Neural cell (in vitro differentiated cells): ENCODE results near the gene CLIP3. TPM values are rescaled to one million over a fixed set of nuclear protein-coding genes. Genes with fewer than 3 reads are reported as not detected.

Experiments used
- H2AFZ ChIP-seq: fragments of 200-600, 300-800 bp; sonication (generic), shearing (Covaris generic); 2 replicates; pipeline ENCODE4 v1.6.0; 2014; ENCODE audit warnings: low read depth, mild to moderate bottlenecking, antibody characterized with exemption, low read length, moderate library complexity
- H3F3A ChIP-seq: fragments of 200-600 bp; shearing (Covaris generic); 2 replicates; pipeline ENCODE4 v1.6.1; 2016; ENCODE audit warnings: mild to moderate bottlenecking, moderate library complexity, mixed read lengths, antibody characterized with exemption, low read length; ENCODE audit not compliant: insufficient read depth, poor library complexity, severe bottlenecking
- H3K27ac ChIP-seq: fragments of 200-600, 300-800 bp; sonication (generic), shearing (Covaris generic); 2 replicates; pipeline ENCODE4 v1.5.1; 2014; ENCODE audit warnings: mild to moderate bottlenecking, low read length, moderate library complexity
- H3K27me3 ChIP-seq: fragments of 300-800, 200-600 bp; sonication (generic), shearing (Covaris generic); 2 replicates; pipeline ENCODE4 v1.6.0; 2014; ENCODE audit warnings: mild to moderate bottlenecking, low read depth, low read length, moderate library complexity; ENCODE audit not compliant: insufficient read depth
- H3K36me3 ChIP-seq: fragments of 300-800, 200-600 bp; sonication (generic), shearing (Covaris generic); 2 replicates; pipeline ENCODE4 v1.5.1; 2014; ENCODE audit warnings: mild to moderate bottlenecking, antibody characterized with exemption, low read length, moderate library complexity; ENCODE audit not compliant: insufficient read depth
- H3K4me2 ChIP-seq: fragments of 300-800, 200-600 bp; sonication (generic), shearing (Covaris generic); 2 replicates; pipeline ENCODE4 v1.6.0; 2014; ENCODE audit warnings: mild to moderate bottlenecking, low read length
- H3K4me3 ChIP-seq: fragments of 300-800, 200-600 bp; sonication (generic), shearing (Covaris generic); 2 replicates; pipeline ENCODE4 v1.5.1; 2014; ENCODE audit warnings: mild to moderate bottlenecking, low read length, moderate library complexity
- H3K79me2 ChIP-seq: fragments of 200-600 bp; shearing (Covaris generic); replicated peaks from 2 replicates; pipeline ENCODE4 v1.6.0; 2014; ENCODE audit warnings: mild to moderate bottlenecking, low read length, moderate library complexity; ENCODE audit not compliant: insufficient read depth
- H3K9ac ChIP-seq: fragments of 300-800, 200-600 bp; sonication (generic), shearing (Covaris generic); 2 replicates; pipeline ENCODE4 v1.6.1; 2016; ENCODE audit warnings: mild to moderate bottlenecking, low read length, mixed read lengths
- H3K9me2 ChIP-seq: fragments of 200-600 bp; shearing (Covaris generic); 2 replicates; pipeline ENCODE4 v1.6.1; 2016; ENCODE audit warnings: mild to moderate bottlenecking, low read length, mixed read lengths; ENCODE audit not compliant: insufficient read depth
- H3K9me3 ChIP-seq: fragments of 200-600, 300-800 bp; sonication (generic), shearing (Covaris generic); 2 replicates; pipeline ENCODE4 v1.6.1; 2016; ENCODE audit warnings: mild to moderate bottlenecking, mixed run types, low read length, moderate library complexity, mixed read lengths
- H4K20me1 ChIP-seq: fragments of 200-600 bp; shearing (Covaris generic); 2 replicates; pipeline ENCODE4 v1.6.1; 2016; ENCODE audit warnings: mild to moderate bottlenecking, mixed run types; ENCODE audit not compliant: insufficient read depth
- EP300 ChIP-seq: fragments of 450-650 bp; conservative IDR thresholded peaks from 2 replicates; pipeline ENCODE4 v1.6.1; 2014; ENCODE audit warnings: antibody characterized with exemption, mild to moderate bottlenecking, moderate library complexity; ENCODE audit not compliant: poor library complexity, severe bottlenecking
- EZH2 ChIP-seq: fragments of 200-600, 300-800 bp; shearing (Covaris generic), sonication (generic); IDR thresholded peaks from 2 replicates; pipeline ENCODE4 v1.6.1; 2014; ENCODE audit warnings: antibody characterized with exemption, low read length, borderline replicate concordance, mild to moderate bottlenecking; ENCODE audit not compliant: insufficient read depth, poor library complexity, severe bottlenecking
- MXI1 ChIP-seq: fragments of 450-650 bp; conservative IDR thresholded peaks from 2 replicates; pipeline ENCODE4 v1.6.1; 2014; ENCODE audit warnings: antibody characterized with exemption, mild to moderate bottlenecking; ENCODE audit not compliant: poor library complexity, severe bottlenecking
- POLR2AphosphoS5 ChIP-seq: IDR thresholded peaks from 2 replicates; pipeline ENCODE4 v1.6.1; 2012
- RAD21 ChIP-seq: fragments of 450-650 bp; conservative IDR thresholded peaks from 2 replicates; pipeline ENCODE4 v1.6.1; 2014; ENCODE audit warnings: antibody characterized with exemption, mild to moderate bottlenecking, moderate library complexity
- SMC3 ChIP-seq: fragments of 450-650 bp; conservative IDR thresholded peaks from 2 replicates; pipeline ENCODE4 v1.6.1; 2014; ENCODE audit warnings: antibody characterized with exemption, mild to moderate bottlenecking, moderate library complexity; ENCODE audit not compliant: poor library complexity
- TAF1 ChIP-seq: IDR thresholded peaks from 2 replicates; pipeline ENCODE4 v1.6.1; 2012; ENCODE audit warnings: low read depth
- polyA plus RNA-seq: library from polyadenylated mRNA; depleted of rRNA; stranded (reverse); fragments of >200 nt; gene quantifications from 2 replicates; pipeline ENCODE4 v1.2.3, GENCODE V29; 2014
- TF ChIP-seq, protein P1 (sequence below): fragments of 450-650 bp; IDR thresholded peaks from 2 replicates; pipeline ENCODE4 v1.5.1; 2014; ENCODE audit warnings: antibody characterized with exemption, mild to moderate bottlenecking, moderate library complexity; ENCODE audit not compliant: poor library complexity, severe bottlenecking
- TF ChIP-seq, protein P2 (sequence below): IDR thresholded peaks from 2 replicates; pipeline ENCODE4 v1.6.1; 2012; ENCODE audit warnings: borderline replicate concordance

CLIP3 gene
- polyA plus RNA-seq, 1 donor from 2014 or later: 5.6 TPM

- no peaks in the 10 kb centered on the region for H4K20me1 ChIP-seq
- H2AFZ ChIP-seq: no peak overlapping the region
- H3K4me2 ChIP-seq: no peak overlapping the region
- H3K9me2 ChIP-seq: no peaks in the 10 kb centered on the region
- no peaks in the 10 kb centered on the region for H3K9me3 ChIP-seq
- H3K27me3 ChIP-seq: no peaks in the 10 kb centered on the region
- H3K36me3 ChIP-seq: no peaks in the 10 kb centered on the region
- TF ChIP-seq, protein P1, sequence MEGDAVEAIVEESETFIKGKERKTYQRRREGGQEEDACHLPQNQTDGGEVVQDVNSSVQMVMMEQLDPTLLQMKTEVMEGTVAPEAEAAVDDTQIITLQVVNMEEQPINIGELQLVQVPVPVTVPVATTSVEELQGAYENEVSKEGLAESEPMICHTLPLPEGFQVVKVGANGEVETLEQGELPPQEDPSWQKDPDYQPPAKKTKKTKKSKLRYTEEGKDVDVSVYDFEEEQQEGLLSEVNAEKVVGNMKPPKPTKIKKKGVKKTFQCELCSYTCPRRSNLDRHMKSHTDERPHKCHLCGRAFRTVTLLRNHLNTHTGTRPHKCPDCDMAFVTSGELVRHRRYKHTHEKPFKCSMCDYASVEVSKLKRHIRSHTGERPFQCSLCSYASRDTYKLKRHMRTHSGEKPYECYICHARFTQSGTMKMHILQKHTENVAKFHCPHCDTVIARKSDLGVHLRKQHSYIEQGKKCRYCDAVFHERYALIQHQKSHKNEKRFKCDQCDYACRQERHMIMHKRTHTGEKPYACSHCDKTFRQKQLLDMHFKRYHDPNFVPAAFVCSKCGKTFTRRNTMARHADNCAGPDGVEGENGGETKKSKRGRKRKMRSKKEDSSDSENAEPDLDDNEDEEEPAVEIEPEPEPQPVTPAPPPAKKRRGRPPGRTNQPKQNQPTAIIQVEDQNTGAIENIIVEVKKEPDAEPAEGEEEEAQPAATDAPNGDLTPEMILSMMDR: no peak
- H3F3A ChIP-seq: no peaks in the 10 kb centered on the region
- no peak overlapping the region for H3K9ac ChIP-seq
- no peak overlapping the region for H3K27ac ChIP-seq
- H3K79me2 ChIP-seq: peaks cover 20% of the 10 kb centered on the region
- H3K4me3 ChIP-seq: no peak overlapping the region
Measured at GRCh38 chr19:36027696-36028095, 5.0 kb downstream of the CLIP3 start.

DNA sequence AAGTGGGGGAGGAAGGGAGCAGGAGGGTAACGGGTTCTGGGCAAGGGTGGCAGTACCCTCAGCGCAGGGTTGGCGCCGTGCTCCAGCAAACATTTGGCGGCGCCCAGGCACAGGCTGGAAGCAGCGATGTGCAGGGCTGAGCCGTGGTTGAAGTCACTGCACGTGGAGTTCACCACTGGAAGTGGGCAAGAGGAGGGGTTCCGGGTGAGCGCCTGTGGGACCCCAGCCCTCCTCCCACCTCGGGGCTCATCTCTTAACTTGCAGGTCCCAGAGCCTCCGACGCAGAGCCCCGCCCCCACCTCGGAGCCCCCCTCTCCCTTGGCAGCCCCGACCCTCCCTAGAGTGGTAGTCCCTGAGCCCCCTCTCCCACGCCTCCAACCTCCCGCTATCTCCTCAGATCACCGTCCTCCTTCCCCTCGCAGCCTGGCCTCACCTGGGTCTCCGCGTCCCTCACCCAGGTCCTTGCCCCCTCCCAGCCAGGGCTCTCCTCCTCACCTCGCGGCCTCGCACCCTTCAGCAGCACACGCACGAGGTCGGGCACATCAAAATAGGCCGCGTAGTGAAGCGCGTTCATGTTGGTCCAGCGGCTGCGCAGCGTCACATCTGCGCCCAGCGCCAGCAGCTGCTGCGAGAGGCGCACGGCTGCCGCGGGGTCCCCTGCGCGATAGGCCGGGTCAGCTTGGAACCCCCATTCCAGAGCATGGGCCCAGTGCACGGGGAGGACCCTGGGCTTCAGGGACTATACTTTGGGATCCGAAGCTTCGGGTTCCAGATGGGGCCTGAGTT is 6.4 kb downstream of the CLIP3 start:
- Histone ChIP-seq H3K79me2 (peaks cover 6% of the 10 kb centered on the region), H3K9ac (no peak overlapping the region), H3K4me2 (no peak overlapping the region), H3K27ac (no peak overlapping the region), H3K27me3 (no peaks in the 10 kb centered on the region), H3F3A (no peaks in the 10 kb centered on the region), H3K9me2 (no peaks in the 10 kb centered on the region), H3K36me3 (no peaks in the 10 kb centered on the region), H4K20me1 (no peaks in the 10 kb centered on the region), H2AFZ (no peak overlapping the region), H3K4me3 (no peak overlapping the region), H3K9me3 (no peaks in the 10 kb centered on the region)
- TF ChIP-seq POLR2AphosphoS5 (no peak), SMC3 (no peak), EP300 (no peak), TAF1 (no peak), EZH2 (no peak)
- TF ChIP-seq, protein P1: no peak

DNA sequence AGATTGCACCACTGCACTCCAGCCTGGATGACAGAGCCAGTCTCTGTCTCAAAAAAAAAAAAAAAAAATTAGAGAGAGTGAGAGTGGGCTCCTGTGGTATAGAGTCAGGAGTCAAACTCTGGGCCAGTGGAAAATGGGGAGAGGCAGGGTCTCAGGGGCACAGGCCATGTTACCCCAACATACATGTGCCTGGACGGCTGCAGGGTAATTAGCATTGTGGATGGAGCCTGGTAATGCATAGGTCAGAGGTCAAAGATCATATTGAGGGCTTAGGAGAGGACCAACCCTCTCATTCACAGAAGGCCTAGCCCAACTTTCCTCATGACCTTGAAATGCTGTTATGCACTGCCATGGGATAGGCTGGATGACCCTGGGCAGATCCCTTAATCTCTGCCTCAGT is 7.1 kb downstream of the CLIP3 start:
- Histone ChIP-seq H3K27me3 (no peaks in the 10 kb centered on the region), H3K27ac (no peak overlapping the region), H3K9me2 (no peaks in the 10 kb centered on the region), H3K79me2 (peaks cover 3% of the 10 kb centered on the region), H3K4me3 (no peak overlapping the region), H3F3A (no peaks in the 10 kb centered on the region), H3K36me3 (no peaks in the 10 kb centered on the region), H2AFZ (no peak overlapping the region), H4K20me1 (no peaks in the 10 kb centered on the region), H3K4me2 (no peak overlapping the region), H3K9me3 (no peaks in the 10 kb centered on the region), H3K9ac (no peak overlapping the region)
- no peak for TF ChIP-seq POLR2AphosphoS5
- no peak for TF ChIP-seq MXI1
- no peak for TF ChIP-seq RAD21
- TF ChIP-seq, protein P1: no peak
- TF ChIP-seq, protein P2, sequence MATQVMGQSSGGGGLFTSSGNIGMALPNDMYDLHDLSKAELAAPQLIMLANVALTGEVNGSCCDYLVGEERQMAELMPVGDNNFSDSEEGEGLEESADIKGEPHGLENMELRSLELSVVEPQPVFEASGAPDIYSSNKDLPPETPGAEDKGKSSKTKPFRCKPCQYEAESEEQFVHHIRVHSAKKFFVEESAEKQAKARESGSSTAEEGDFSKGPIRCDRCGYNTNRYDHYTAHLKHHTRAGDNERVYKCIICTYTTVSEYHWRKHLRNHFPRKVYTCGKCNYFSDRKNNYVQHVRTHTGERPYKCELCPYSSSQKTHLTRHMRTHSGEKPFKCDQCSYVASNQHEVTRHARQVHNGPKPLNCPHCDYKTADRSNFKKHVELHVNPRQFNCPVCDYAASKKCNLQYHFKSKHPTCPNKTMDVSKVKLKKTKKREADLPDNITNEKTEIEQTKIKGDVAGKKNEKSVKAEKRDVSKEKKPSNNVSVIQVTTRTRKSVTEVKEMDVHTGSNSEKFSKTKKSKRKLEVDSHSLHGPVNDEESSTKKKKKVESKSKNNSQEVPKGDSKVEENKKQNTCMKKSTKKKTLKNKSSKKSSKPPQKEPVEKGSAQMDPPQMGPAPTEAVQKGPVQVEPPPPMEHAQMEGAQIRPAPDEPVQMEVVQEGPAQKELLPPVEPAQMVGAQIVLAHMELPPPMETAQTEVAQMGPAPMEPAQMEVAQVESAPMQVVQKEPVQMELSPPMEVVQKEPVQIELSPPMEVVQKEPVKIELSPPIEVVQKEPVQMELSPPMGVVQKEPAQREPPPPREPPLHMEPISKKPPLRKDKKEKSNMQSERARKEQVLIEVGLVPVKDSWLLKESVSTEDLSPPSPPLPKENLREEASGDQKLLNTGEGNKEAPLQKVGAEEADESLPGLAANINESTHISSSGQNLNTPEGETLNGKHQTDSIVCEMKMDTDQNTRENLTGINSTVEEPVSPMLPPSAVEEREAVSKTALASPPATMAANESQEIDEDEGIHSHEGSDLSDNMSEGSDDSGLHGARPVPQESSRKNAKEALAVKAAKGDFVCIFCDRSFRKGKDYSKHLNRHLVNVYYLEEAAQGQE: no peak
- no peak for TF ChIP-seq TAF1
- TF ChIP-seq SMC3: no peak
- TF ChIP-seq EZH2: no peak
- no peak for TF ChIP-seq EP300
